Stimulated activated CD8-positive, alpha-beta memory T cell treated with anti-CD3 and anti-CD28 coated beads, Interleukin-7, amount 100 ng/mL, for 24 hours (primary cell): ENCODE measurements around the gene JPH2.
"Not testable (repeated sequence)": the region's sequence is repeated elsewhere in the genome, so short reads cannot be mapped to it uniquely, and the experiment has no call there.

Source experiments
- DNase-seq: peaks from one replicate; pipeline ENCODE4 v3.0.0-alpha.2; 2020; ENCODE audit warnings: low read depth

Gene JPH2

DNA sequence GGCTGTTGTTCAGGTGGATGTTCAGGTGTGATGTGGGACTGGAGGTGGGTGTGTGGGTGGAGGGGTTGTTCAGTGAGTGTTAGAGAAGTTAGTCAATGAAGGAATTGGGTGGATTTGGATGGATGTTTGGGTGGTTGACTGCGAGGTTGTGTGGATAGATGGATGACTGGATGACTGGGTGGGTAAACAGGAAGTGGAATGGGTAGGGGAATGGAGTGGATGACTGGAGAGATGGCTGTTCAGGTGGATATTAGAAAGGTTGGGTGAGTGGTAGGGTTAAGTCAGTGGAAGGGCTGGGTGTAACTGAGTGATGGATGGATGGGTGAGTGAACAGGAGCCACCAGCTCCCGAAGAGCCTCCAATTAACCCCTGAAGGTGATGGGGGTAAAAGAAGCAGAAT lies 27.9 kb downstream of the JPH2 start:
- no peak for DNase-seq

DNA sequence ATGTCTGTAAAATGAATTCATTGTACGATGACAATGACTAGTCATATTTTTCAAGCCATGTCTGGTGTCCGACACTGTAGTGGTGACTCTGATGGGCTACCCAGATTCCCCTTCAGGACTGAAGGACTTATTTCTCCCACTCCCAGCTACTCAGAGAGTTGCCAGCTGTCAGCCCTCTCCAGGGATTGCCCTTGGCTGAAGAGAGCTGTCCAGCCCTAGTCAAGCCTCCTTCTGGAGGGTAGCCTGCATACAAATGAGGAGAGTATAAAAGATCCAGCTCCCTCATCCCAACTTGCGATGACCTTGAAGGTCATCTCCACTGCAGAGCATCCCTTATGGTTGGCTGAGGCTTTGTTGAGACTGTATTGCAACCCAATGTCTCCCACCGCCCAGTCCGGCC lies 29.9 kb downstream of the JPH2 start:
- no peak for DNase-seq

GRCh38 chr20:44154521-44155001 lies 32.4 kb downstream of the JPH2 start:
- DNase-seq, result no peak

GRCh38 chr20:44153636-44154043 lies 33.3 kb downstream of the JPH2 start:
- no peak for DNase-seq

DNA sequence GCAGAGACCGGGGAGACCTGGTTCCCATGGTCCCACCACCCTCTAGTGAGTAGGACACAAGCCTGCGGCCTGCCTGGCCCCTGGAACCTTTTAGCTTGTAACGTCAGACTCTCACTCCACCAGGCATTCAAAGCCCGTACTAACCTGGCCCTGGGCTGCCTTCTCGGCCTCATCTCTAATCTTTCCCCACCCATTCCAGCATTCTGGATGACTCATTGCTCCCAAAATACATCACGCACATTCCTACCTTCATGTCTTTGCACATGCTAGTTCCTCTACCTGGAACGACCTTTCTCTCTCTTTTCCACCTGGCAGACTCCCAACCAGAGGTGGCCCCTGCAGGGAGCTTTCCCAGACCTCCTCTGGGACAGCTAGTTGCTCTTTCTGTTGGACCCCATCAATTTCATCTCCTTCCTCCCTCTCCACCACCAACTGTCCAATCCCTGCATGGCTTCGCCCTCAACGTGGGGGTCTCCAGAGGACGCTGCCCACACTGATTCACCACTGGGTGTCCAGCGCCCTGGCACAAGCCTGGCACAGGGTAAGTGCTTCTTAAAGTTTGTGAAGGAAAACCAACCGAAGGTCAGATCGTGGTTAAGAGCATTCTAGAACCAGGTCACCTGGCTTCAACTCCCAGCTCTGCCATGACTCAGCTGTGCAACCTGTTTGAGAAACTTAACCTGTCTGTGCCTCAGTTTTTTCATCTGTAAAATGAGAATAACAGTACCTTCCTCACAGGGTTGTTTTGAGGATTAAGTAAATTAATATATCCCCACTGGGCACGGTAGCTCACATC lies 35.2 kb downstream of the JPH2 start:
- no peak for DNase-seq

- DNase-seq, result no peak
Measured at GRCh38 chr20:44146272-44146671, 40.7 kb downstream of the JPH2 start.

DNA sequence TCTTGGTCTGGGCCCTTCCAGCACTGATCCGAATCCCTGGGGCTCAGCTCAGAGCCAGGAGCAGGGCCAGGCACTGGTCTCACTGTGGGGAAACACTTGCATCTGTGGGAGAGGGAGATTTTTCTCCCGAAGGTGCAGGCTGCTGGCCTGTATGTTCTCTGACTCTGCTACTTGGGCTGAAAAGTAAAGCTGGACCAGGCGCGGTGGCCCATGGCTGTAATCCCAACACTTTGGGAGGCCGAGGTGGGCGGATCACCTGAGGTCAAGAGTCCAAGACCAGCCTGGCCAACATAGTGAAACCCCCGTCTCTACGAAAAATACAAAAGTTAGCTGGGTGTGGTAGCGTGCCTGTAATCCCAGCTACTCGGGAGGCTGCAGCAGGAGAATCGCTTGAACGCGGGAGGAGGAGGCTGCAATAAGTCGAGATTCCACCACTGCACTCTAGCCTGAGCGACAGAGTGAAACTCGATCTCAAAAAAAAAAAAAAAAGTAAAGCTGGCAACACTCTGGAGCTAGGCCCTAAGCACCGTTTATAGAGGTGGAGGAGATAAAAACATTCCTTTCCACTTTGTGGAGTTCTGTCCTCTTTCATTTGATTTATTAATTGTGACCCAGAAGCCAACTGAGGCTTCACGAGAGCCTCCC lies 41.7 kb downstream of the JPH2 start:
- DNase-seq, result no peak

GRCh38 chr20:44143936-44144335 lies 43.1 kb downstream of the JPH2 start:
- DNase-seq, result no peak

DNA sequence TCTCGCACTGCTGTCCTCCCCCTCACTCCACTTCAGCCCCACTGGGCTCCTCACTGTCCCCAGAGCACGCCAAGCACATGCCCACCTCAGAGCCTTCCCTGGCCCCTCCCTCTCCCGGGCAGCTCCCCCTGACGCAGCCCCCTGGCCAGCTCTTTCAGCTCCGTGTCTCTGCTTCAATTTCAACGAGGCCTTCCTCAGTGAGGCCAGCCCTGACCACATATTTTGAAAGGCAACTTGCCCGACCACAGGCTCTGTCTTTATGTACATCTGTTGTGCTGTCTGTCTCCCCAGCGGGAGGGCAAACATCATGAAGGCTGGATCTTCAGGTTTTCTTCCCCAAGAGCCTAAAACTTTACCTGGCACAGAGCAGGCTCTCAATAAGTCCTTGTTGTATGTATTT lies 44.6 kb downstream of the JPH2 start:
- DNase-seq, result no peak

GRCh38 chr20:44141873-44142272 lies 45.1 kb downstream of the JPH2 start:
- DNase-seq, result no peak

DNA sequence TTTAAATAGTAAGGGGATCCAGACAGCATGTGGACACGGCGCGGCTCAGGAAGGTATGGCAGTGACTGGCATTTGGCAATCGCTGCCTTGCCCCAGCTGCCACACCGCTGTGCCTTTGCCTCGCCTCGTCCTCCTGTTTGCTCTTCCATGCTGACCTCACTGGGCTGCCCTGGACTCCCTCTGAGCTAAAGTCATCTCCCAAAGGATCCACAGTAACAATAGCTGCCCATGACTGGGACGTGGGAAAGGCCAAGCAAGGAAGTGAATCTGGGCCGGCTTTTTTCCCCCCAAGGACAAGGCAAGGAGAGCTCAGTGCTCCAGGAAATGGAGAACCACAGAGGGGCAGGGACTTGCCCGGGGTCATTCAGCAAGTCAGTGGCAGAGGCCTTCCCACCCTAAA lies 48.1 kb downstream of the JPH2 start:
- DNase-seq, result no peak

GRCh38 chr20:44137266-44137801 lies 49.7 kb downstream of the JPH2 start:
- no peak for DNase-seq

GRCh38 chr20:44136579-44137265 lies 50.3 kb downstream of the JPH2 start:
- DNase-seq, result no peak

GRCh38 chr20:44135417-44136204 lies 51.4 kb downstream of the JPH2 start:
- DNase-seq, result no peak

DNA sequence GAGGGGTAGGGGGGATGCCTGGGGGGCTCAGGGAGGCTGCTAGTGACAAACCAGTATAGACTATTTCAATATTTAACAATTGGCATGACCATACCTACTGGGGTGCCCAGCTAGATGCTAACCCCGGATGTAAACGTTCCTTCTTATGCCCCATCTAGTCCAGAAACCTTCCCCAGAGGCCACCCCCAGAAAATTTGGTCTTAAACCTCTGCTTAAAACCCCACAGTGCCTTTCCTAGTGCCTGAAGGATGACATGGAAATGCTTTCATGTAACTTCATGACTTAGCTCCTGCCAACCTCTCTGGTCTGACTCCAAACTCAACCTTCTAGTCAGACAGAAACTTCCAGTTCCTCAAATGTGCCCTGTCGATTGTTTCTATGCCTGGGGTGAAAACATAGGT lies 52.0 kb downstream of the JPH2 start:
- DNase-seq, result no peak

- DNase-seq, result no peak
Measured at GRCh38 chr20:44133424-44133823, 53.6 kb downstream of the JPH2 start.

DNA sequence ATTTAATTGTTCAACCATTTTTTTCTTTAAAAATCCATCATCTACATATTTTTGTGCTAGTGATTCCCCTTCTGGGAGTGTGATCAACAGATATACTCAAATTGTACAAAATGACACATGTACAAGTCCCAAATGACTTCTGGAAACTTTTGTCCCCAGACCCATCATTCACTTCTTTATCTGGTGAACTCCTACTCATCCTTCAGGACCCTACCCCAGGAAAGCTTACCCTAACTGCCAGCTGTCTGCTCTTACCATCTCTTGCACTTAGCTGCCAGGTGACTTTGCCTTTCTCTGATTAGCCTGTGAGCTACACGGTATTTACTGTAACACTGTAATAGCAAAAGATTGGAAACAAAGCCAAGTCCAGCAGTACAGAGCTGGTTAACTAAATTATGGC lies 55.3 kb downstream of the JPH2 start:
- no peak for DNase-seq

DNA sequence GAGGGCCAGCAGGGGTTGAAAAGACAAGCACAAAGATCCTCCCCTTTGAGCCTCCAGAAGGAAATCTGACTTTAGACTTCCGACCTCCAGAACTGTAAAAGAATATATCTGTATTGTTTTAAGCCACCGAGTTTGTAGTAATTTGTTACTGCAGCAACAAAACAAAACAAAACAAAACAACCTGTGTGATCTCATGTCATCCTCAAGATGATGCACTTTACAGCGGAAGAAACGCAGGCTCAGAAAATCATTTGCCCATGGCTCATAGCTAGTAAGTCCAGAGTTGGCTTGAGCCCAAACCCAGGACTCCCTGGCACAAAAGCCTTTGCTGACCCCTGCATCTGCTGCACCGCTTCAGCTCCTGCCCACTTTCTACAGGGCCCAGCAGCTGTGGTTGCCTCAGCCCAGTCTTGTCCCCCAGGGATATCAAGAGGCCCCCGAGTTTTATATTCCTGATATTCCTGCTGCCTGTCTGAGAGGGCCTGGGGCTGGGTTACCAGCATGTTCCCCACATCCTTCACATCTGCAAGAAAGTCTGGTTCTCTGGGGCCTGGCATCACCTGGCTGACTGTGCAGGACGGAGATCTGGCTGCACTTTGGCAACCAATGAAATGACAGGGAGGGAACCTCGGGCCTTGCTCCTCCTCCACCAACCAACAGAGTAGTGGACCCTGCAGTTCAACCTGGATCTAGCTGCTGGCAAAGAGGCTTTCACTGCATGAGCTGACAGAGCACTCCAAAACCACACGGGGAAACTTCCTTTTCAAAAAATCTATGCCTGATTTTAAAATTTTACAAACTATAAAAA lies 56.9 kb downstream of the JPH2 start:
- DNase-seq, result no peak

DNA sequence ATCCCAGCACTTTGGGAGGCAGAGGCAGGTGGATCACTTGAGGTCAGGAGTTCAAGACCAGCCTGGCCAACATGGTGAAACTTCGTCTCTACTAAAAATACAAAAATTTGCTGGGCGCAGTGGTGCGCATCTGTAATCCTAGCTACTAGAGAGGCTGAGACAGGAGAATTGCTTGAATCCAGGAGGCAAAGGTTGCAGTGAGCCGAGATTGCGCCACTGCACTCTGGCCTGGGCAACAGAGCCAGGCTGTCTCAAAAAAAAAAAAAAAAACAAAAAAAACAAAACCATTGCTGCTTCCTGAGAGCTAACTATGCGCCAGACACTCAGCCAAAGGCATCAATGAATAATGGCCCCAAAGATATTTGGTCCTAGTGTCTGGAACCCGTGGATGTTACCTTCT lies 57.7 kb downstream of the JPH2 start:
- not testable (repeated sequence) for DNase-seq

- DNase-seq, result no peak
Measured at GRCh38 chr20:44126445-44126844, 60.5 kb downstream of the JPH2 start.
